GM23248 (cell line): Measurements from ENCODE around the gene ZNF862.

Experiments
- EZH2 ChIP-seq: fragments of 200-600 bp; sonication (generic); IDR thresholded peaks from 2 replicates; pipeline ENCODE4 v1.6.1; 2018; ENCODE audit warnings: antibody characterized with exemption, mild to moderate bottlenecking; ENCODE audit not compliant: insufficient read depth, poor library complexity, severe bottlenecking
- EZH2phosphoT487 ChIP-seq: fragments of 200-600 bp; sonication (generic); IDR thresholded peaks from 2 replicates; pipeline ENCODE4 v1.6.1; 2018; ENCODE audit warnings: antibody characterized with exemption, moderate library complexity, mild to moderate bottlenecking, low read depth; ENCODE audit not compliant: insufficient read depth

- TF ChIP-seq EZH2: no peak
- TF ChIP-seq EZH2phosphoT487: no peak
Measured at GRCh38 chr7:149882248-149883047, 44.3 kb downstream of the ZNF862 start.
